HepG2 (cell line): Measurements from ENCODE around the gene STK32C. TPM values are rescaled to one million over a fixed set of nuclear protein-coding genes. Genes with fewer than 3 reads are reported as not detected.

ENCODE experiments used
- ATAC-seq: fragments of 200-7000 bp; cut with Tn5 transposase; 3 replicates; pipeline ENCODE4 v1.9.1; 2020; ENCODE audit warnings: mild to moderate bottlenecking, moderate library complexity
- BruUV-seq: library from RNA; stranded (reverse); fragments of 400-500 nt; replicated peaks from 2 replicates; lab custom pipeline; 2021; lab: Mats Ljungman, UMichigan
- CTCF ChIA-PET: fragments of 300-600 bp; formaldehyde crosslinking; extraction: SDS; loops from one replicate; lab custom pipeline; 2021; ENCODE audit warnings: low total read pairs, inconsistent platforms, low intra/inter-chr PET ratio; lab: Yijun Ruan, JAX
- POLR2A ChIA-PET: fragments of 350-600 bp; sonication (Branson Sonifier 250); formaldehyde crosslinking; loops from one replicate; lab custom pipeline; 2020; ENCODE audit warnings: antibody characterized with exemption, inconsistent platforms; lab: Yijun Ruan, JAX
- DNase-seq: peaks from one replicate; pipeline ENCODE4 v3.0.0-alpha.2; 2015; ENCODE audit warnings: low spot score
- FAIRE-seq: peaks from 3 replicates; lab custom pipeline; 2011; peaks lifted over from hg19 to GRCh38; lab: Jason Lieb, UNC
- H2AFZ ChIP-seq: one replicate; pipeline ENCODE4 v1.6.1; 2011; ENCODE audit warnings: low read length, inconsistent platforms
- H3K27ac ChIP-seq: fragments of 300-600 bp; 3 replicates; pipeline ENCODE4 v1.8.0; 2011; ENCODE audit warnings: mixed run types, mild to moderate bottlenecking, mixed read lengths, low read length, inconsistent platforms; ENCODE audit not compliant: insufficient read depth; ENCODE audit errors: extremely low read length
- H3K27me3 ChIP-seq, 2 experiments: fragments of 200-600 bp in 1 of 2; 2 replicates in 1 of 2; 3 replicates in 1 of 2; pipeline versions ENCODE4 v1.6.0 to v1.8.0; 2011; ENCODE audit warnings: low read length in 2 of 2, mild to moderate bottlenecking in 2 of 2, moderate library complexity in 2 of 2, inconsistent platforms in 1 of 2; ENCODE audit not compliant: insufficient read depth in 2 of 2, control insufficient read depth in 1 of 2
- H3K36me3 ChIP-seq, 2 experiments: fragments of 200-600 bp in 1 of 2; replicated peaks in 1 of 2; 2 replicates in 1 of 2; 3 replicates in 1 of 2; pipeline versions ENCODE4 v1.5.1 to v1.8.0; 2011; ENCODE audit warnings: low read length in 2 of 2, inconsistent platforms in 1 of 2; ENCODE audit not compliant: insufficient read depth in 2 of 2, control insufficient read depth in 1 of 2
- H3K4me1 ChIP-seq: 2 replicates; pipeline ENCODE4 v1.5.1; 2012; ENCODE audit warnings: low read length, inconsistent platforms; ENCODE audit not compliant: insufficient read depth
- H3K4me2 ChIP-seq: 2 replicates; pipeline ENCODE4 v1.6.0; 2011; ENCODE audit warnings: low read depth, low read length, inconsistent platforms
- H3K4me3 ChIP-seq, 3 experiments: fragments of 200-600 bp in 1 of 3; sonication (generic), shearing (Covaris generic) in 1 of 3; replicated peaks in 1 of 3; 2 replicates each; pipeline ENCODE4 v1.5.1; 2011 to 2016; ENCODE audit warnings: low read length in 3 of 3, inconsistent platforms in 2 of 3, low read depth in 2 of 3, mild to moderate bottlenecking in 2 of 3, control low read depth in 1 of 3, mixed read lengths in 1 of 3; ENCODE audit not compliant: insufficient read depth in 1 of 3
- H3K79me2 ChIP-seq: one replicate; pipeline ENCODE4 v1.6.1; 2011; ENCODE audit warnings: low read length, inconsistent platforms; ENCODE audit not compliant: insufficient read depth
- H3K9ac ChIP-seq: 2 replicates; pipeline ENCODE4 v1.6.0; 2011; ENCODE audit warnings: mild to moderate bottlenecking, low read depth, low read length, inconsistent platforms; ENCODE audit not compliant: insufficient read depth
- H3K9me3 ChIP-seq: 2 replicates; pipeline ENCODE4 v1.5.1; 2012; ENCODE audit warnings: mild to moderate bottlenecking, low read length
- H4K20me1 ChIP-seq: 2 replicates; pipeline ENCODE4 v1.6.0; 2011; ENCODE audit warnings: inconsistent platforms, mild to moderate bottlenecking, low read length, moderate library complexity; ENCODE audit not compliant: insufficient read depth
- ATF5 ChIP-seq: sonication (generic); formaldehyde crosslinking; IDR thresholded peaks from 2 replicates; pipeline ENCODE4 v1.4.0; 2020; ENCODE audit warnings: mild to moderate bottlenecking, low read depth, missing genetic modification reagents
- KDM6A ChIP-seq: IDR thresholded peaks from 2 replicates; pipeline ENCODE4 v1.6.1; 2016; ENCODE audit warnings: low read depth
- MBNL3 ChIP-seq: fragments of 250-450 bp; sonication (Bioruptor Pico); conservative IDR thresholded peaks from 2 replicates; pipeline ENCODE4 v1.8.0; 2022; ENCODE audit warnings: mild to moderate bottlenecking, inconsistent platforms
- PHF21A ChIP-seq: sonication (generic); formaldehyde crosslinking; IDR thresholded peaks from 2 replicates; pipeline ENCODE4 v1.5.0; 2020; ENCODE audit warnings: mild to moderate bottlenecking, missing genetic modification reagents
- SMARCC2 ChIP-seq: fragments of 450-650 bp; IDR thresholded peaks from 2 replicates; pipeline ENCODE4 v1.6.1; 2017; ENCODE audit warnings: antibody characterized with exemption, mild to moderate bottlenecking
- SP2 ChIP-seq: sonication (generic); formaldehyde crosslinking; IDR thresholded peaks from 2 replicates; pipeline ENCODE4 v1.5.1; 2020; ENCODE audit warnings: mild to moderate bottlenecking, missing genetic modification reagents
- TAF15 ChIP-seq: fragments of 200-400 bp; formaldehyde crosslinking; IDR thresholded peaks from one replicate; pipeline ENCODE4 v1.6.1; 2018; ENCODE audit warnings: mild to moderate bottlenecking, low read depth, low read length; ENCODE audit not compliant: poor library complexity, severe bottlenecking
- TIGD3 ChIP-seq: sonication (generic); formaldehyde crosslinking; IDR thresholded peaks from 2 replicates; pipeline ENCODE4 v1.5.1; 2020; ENCODE audit warnings: mild to moderate bottlenecking, missing genetic modification reagents, borderline replicate concordance
- ZFP36 ChIP-seq: fragments of 150-350 bp; IDR thresholded peaks from 2 replicates; pipeline ENCODE4 v1.6.1; 2018; ENCODE audit warnings: borderline replicate concordance, low read length, low read depth; ENCODE audit not compliant: partially characterized antibody
- ZNF34 ChIP-seq: sonication (generic); formaldehyde crosslinking; IDR thresholded peaks from 2 replicates; pipeline ENCODE4 v1.4.0; 2020; ENCODE audit warnings: mild to moderate bottlenecking, missing genetic modification reagents, borderline replicate concordance
- ZNF597 ChIP-seq: sonication (generic); formaldehyde crosslinking; IDR thresholded peaks from 2 replicates; pipeline ENCODE4 v1.5.0; 2020; ENCODE audit warnings: missing genetic modification reagents
- ZNF7 ChIP-seq: IDR thresholded peaks from 2 replicates; pipeline ENCODE4 v1.6.1; 2016; ENCODE audit warnings: missing biosample characterization, missing genetic modification reagents
- ZNF841 ChIP-seq: sonication (generic); formaldehyde crosslinking; IDR thresholded peaks from 2 replicates; pipeline ENCODE4 v1.8.1; 2023; ENCODE audit warnings: missing genetic modification reagents, borderline replicate concordance
- ZSCAN29 ChIP-seq: sonication (generic); formaldehyde crosslinking; conservative IDR thresholded peaks from 2 replicates; pipeline ENCODE4 v1.4.0; 2020; ENCODE audit warnings: mild to moderate bottlenecking, missing genetic modification reagents
- WGBS: methylation state at CpG from one replicate; pipeline ENCODE4 v1.1.6; 2017; ENCODE audit warnings: low lambda C conversion rate; 5-methylcytosine and 5-hydroxymethylcytosine counted together
- in situ Hi-C: cut with HindIII; loops from 2 replicates; pipeline ENCODE4 v1.10.0; 2017; ENCODE audit warnings: low pct_unique_long_range_greater_than_20kb; ENCODE audit not compliant: extremely low pct_ligation_motif_present
- intact Hi-C: fragments of 100-400 bp; cut with micrococcal nuclease; formaldehyde crosslinking; loops from one replicate; pipeline ENCODE4 v1.10.0; 2022; ENCODE audit not compliant: unreplicated experiment
- polyA plus RNA-seq, 8 experiments: library from polyadenylated mRNA; depleted of rRNA in 3 of 8; stranded (reverse) in 7 of 8; unstranded in 1 of 8; fragments of >200 nt; fragmentation: Illumina TruSeq in 4 of 8; extraction: Trizol in 4 of 8; gene quantifications; 2 replicates each; pipeline versions ENCODE4 v1.2.1 to v1.2.3, GENCODE V29; 2011 to 2016; ENCODE audit warnings: low read depth in 4 of 8, missing spikeins in 1 of 8, mixed read lengths in 1 of 8; ENCODE audit not compliant: insufficient read depth in 1 of 8
- total RNA-seq, 5 experiments: library from RNA; depleted of rRNA; stranded (reverse); fragments of >200 nt; fragmentation: Illumina TruSeq; extraction: Trizol; gene quantifications; 2 replicates each; pipeline ENCODE4 v1.2.3, GENCODE V29; 2016; ENCODE audit warnings: low read depth in 1 of 5
- TF ChIP-seq, protein P1 (sequence below): sonication (generic); formaldehyde crosslinking; IDR thresholded peaks from 2 replicates; pipeline ENCODE4 v1.4.0; 2020; ENCODE audit warnings: mild to moderate bottlenecking, missing genetic modification reagents
- TF ChIP-seq, protein P2 (sequence below): IDR thresholded peaks from 2 replicates; pipeline ENCODE4 v1.6.1; 2016
- TF ChIP-seq, protein P3 (sequence below): sonication (generic); formaldehyde crosslinking; IDR thresholded peaks from 2 replicates; pipeline ENCODE4 v1.9.0; 2021; ENCODE audit warnings: missing genetic modification reagents, mild to moderate bottlenecking, borderline replicate concordance

STK32C gene
- total and polyA plus RNA-seq, 2 of the 13 experiments (the other 11 are each of a cell fraction or from before 2014, with no cell fraction given) = 10.9 to 19.4 TPM

DNA sequence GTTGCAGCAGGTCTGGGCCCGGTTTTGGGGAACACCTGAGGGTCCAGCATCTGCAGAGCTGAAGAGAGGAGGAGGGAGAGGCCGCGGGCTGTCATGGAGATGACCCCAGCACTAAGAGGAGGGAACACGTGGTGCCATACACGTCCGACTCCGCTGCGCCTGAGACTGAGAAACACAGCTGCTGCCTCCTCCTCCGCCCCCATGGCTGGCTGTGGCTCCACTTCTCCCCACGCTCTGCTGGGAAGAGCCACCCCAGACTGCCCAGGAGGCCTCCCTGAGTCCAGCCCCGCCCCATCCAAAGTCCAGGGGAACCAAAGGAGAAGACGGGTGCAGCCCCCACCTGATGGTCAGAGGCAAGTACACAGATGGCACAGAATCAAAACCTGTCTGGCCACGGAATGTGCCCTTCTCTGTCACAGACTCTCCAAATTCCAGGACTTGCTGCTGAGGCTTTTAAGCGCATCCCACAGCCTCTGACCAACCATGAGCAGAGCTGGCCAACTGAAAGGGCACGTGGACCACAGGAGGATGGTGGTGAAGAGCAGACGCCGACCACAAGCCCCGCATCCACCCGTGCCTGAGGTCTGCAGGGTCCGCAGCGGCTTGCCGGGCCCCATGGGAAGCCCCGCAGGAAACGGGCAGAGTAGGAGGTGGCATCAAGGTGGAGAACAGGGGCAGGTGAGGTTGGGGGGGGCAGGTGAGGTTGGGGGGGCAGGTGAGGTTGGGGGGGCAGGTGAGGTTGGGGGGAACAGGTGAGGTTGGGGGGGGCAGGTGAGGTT is 24.0 kb downstream of the STK32C start:
- WGBS = 38% methylated on average over 13 of the region's 24 CpGs
- DNase-seq (peak; percentile 35), FAIRE-seq (no peak), ATAC-seq (peak; percentile 67)
- Histone ChIP-seq H3K9me3 (peaks cover 3% of the 10 kb centered on the region; the same call in 1 of the 2 replicates), H3K4me1 (peaks cover 21% of the 10 kb centered on the region), H3K9ac (no peak overlapping the region), H3K27me3 (no peaks in the 10 kb centered on the region; a peak in 2 of 5 replicates), H3K36me3 (no peaks in the 10 kb centered on the region), H4K20me1 (no peaks in the 10 kb centered on the region), H3K4me3 (peak overlapping the region in 1 of 3 experiments; percentile 58; a peak in 2 of 6 replicates), H3K79me2 (no peaks in the 10 kb centered on the region), H3K27ac (no peak overlapping the region), H3K4me2 (peak overlapping the region; percentile 68), H2AFZ (no peak overlapping the region)
- in situ Hi-C loops (no loop called here), intact Hi-C loops (no loop called here)
- POLR2A ChIA-PET = no interaction called here
- BruUV-seq = no TSS peak
- CTCF ChIA-PET = no interaction called here
- no peak for TF ChIP-seq ZNF597 (CRISPR knock-in tag)
- TF ChIP-seq ZNF7 (CRISPR knock-in tag) = no peak
- no peak for TF ChIP-seq SP2 (CRISPR knock-in tag)
- TF ChIP-seq ZNF841 (CRISPR knock-in tag) = no peak
- no peak for TF ChIP-seq ZNF34
- TF ChIP-seq SMARCC2 = no peak
- TF ChIP-seq ZSCAN29 (CRISPR knock-in tag) = no peak
- TF ChIP-seq, protein P1, sequence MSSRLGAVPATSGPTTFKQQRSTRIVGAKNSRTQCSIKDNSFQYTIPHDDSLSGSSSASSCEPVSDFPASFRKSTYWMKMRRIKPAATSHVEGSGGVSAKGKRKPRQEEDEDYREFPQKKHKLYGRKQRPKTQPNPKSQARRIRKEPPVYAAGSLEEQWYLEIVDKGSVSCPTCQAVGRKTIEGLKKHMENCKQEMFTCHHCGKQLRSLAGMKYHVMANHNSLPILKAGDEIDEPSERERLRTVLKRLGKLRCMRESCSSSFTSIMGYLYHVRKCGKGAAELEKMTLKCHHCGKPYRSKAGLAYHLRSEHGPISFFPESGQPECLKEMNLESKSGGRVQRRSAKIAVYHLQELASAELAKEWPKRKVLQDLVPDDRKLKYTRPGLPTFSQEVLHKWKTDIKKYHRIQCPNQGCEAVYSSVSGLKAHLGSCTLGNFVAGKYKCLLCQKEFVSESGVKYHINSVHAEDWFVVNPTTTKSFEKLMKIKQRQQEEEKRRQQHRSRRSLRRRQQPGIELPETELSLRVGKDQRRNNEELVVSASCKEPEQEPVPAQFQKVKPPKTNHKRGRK = no peak
- TF ChIP-seq ZFP36 = no peak
- TF ChIP-seq, protein P2, sequence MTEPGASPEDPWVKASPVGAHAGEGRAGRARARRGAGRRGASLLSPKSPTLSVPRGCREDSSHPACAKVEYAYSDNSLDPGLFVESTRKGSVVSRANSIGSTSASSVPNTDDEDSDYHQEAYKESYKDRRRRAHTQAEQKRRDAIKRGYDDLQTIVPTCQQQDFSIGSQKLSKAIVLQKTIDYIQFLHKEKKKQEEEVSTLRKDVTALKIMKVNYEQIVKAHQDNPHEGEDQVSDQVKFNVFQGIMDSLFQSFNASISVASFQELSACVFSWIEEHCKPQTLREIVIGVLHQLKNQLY (CRISPR knock-in tag) = no peak
- TF ChIP-seq, protein P3, sequence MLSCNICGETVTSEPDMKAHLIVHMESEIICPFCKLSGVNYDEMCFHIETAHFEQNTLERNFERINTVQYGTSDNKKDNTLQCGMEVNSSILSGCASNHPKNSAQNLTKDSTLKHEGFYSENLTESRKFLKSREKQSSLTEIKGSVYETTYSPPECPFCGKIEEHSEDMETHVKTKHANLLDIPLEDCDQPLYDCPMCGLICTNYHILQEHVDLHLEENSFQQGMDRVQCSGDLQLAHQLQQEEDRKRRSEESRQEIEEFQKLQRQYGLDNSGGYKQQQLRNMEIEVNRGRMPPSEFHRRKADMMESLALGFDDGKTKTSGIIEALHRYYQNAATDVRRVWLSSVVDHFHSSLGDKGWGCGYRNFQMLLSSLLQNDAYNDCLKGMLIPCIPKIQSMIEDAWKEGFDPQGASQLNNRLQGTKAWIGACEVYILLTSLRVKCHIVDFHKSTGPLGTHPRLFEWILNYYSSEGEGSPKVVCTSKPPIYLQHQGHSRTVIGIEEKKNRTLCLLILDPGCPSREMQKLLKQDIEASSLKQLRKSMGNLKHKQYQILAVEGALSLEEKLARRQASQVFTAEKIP (CRISPR knock-in tag) = no peak
- no peak for TF ChIP-seq ATF5 (CRISPR knock-in tag)
- no peak for TF ChIP-seq TAF15
- no peak for TF ChIP-seq PHF21A (CRISPR knock-in tag)
- TF ChIP-seq TIGD3 (CRISPR knock-in tag) = no peak
- TF ChIP-seq MBNL3 = no peak
- TF ChIP-seq KDM6A (CRISPR knock-in tag) = 0 out of 2 replicates have a peak, but pooled peaks have one; percentile 19
